Adrenal gland (tissue), 5 donors: Measurements from ENCODE around the gene MARCHF9.

Experiments
- POLR2A ChIP-seq, 2 donors: fragments of 450-650 bp; IDR thresholded peaks; one replicate each; pipeline ENCODE4 v1.6.1; 2017; ENCODE audit warnings: antibody characterized with exemption in 2 of 2, mild to moderate bottlenecking in 2 of 2, moderate library complexity in 1 of 2
- TF ChIP-seq, protein P1 (sequence below), 6 experiments: fragments of 450-650 bp in 4 of 6; fragments of 200-600 bp in 2 of 6; sonication (generic) in 1 of 6; IDR thresholded peaks; 1 replicate in 5 of 6; 2 replicates in 1 of 6; pipeline versions ENCODE4 v1.5.1 to v1.8.0; 2016 to 2021; ENCODE audit warnings: antibody characterized with exemption in 6 of 6, mild to moderate bottlenecking in 2 of 6, moderate library complexity in 1 of 6
- donor health status: DM: no; HTN: no; CAD: no.

DNA sequence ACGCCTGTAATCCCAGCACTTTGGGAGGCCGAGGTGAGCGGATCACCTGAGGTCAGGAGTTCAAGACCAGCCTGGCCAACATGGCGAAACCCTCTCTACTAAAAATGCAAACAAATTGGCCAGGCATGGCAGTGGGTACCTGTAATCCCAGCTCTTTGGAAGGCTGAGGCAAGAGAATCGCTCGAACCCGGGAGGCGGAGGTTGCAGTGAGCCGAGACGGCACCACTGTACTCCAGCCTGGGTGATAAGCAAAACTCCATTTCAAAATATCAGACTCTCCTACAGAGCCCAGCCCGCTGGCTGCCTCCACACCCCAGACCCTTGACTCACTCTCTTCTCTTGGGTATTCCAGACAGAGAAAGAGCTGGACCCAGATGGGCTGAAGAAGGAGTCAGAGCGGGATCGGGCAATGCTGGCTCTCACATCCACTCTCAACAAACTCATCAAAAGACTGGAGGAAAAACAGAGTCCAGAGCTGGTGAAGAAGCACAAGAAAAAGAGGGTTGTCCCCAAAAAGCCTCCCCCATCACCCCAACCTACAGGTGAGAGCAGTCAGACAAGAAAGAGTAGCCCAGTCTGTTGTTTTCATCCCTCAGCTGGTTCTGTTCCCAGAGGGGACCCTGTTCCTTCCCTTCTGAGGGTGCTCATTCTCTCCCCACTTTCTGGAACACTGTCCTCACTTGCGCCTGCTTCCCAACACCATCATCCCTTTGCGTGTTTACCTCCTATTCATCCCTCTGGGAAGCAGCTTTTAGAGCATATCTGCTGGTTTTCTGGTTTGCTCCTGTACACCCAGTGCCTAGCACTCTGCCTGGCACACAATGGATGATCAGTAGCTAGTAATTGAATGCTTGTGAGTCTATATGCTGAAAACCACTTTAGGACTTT, 36.0 kb upstream of the MARCHF9 start:
- TF ChIP-seq, protein P1, sequence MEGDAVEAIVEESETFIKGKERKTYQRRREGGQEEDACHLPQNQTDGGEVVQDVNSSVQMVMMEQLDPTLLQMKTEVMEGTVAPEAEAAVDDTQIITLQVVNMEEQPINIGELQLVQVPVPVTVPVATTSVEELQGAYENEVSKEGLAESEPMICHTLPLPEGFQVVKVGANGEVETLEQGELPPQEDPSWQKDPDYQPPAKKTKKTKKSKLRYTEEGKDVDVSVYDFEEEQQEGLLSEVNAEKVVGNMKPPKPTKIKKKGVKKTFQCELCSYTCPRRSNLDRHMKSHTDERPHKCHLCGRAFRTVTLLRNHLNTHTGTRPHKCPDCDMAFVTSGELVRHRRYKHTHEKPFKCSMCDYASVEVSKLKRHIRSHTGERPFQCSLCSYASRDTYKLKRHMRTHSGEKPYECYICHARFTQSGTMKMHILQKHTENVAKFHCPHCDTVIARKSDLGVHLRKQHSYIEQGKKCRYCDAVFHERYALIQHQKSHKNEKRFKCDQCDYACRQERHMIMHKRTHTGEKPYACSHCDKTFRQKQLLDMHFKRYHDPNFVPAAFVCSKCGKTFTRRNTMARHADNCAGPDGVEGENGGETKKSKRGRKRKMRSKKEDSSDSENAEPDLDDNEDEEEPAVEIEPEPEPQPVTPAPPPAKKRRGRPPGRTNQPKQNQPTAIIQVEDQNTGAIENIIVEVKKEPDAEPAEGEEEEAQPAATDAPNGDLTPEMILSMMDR (IDR thresholded peaks at IDR 0.05): no peak
- TF ChIP-seq POLR2A (IDR thresholded peaks at IDR 0.05): no peak
